CD4-positive, alpha-beta T cell treated with Interleukin-1 beta for 1 hour (primary cell): ENCODE measurements around the gene DDAH1.

ENCODE experiments used
- DNase-seq, 2 donors: peaks; one replicate each; pipeline ENCODE4 v3.0.0-alpha.2; 2020 to 2022

The DDAH1 gene

GRCh38 chr1:85295654-85296053 lies 169.3 kb downstream of the DDAH1 start:
- DNase-seq, result no peak

DNA sequence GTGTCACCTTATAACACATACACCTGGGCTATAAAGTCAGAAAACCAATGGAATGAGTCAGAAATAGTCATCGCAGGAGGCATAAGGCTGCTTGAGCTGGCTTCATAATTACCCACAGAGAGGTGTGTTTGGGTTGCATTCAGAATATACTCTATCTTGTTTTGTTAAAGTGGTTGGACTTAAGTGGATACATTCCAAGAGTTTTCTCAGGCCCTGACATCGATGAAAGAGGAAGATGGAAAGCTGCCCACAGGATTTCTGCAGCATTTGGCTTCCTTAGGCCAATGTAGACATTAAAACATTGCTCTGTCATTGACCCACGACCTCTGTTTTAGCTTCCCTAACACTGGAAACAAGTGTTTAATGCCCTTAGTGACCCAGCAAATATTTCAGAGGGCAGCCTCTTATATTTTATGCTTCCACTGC lies 169.9 kb downstream of the DDAH1 start:
- no peak for DNase-seq

GRCh38 chr1:85290826-85291225 lies 174.1 kb downstream of the DDAH1 start:
- DNase-seq, result no peak

GRCh38 chr1:85289848-85290335 lies 175.1 kb downstream of the DDAH1 start:
- DNase-seq, result no peak

DNA sequence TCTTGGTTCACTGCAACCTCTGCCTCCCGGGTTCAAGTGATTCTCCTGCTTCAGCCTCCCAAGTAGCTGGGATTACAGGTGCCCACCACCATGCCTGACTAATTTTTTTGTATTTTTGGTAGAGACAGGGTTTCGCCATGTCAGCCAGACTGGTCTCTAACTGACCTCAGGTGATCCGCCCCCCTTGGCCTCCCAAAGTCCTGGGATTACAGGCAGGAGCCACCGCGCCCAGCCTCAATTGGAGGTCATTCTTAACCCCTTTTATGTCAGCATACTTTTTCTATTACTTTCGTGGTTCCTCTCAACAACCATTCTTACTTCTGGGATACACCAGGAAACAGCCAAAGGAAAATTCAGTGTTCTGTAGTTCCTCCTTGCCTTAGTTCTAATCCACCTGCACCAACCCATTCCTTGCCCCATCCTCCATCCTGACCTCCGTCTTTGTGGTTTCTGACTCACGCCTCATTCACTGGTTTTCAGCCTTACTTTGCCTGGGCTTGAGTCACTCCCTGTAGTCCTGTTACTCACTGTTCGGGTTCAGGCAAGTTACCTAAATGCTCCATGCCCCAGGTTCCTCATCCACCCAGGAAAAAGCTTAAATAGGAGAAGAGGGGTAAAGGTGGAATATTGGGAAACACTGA lies 175.6 kb downstream of the DDAH1 start:
- DNase-seq, result no peak

DNA sequence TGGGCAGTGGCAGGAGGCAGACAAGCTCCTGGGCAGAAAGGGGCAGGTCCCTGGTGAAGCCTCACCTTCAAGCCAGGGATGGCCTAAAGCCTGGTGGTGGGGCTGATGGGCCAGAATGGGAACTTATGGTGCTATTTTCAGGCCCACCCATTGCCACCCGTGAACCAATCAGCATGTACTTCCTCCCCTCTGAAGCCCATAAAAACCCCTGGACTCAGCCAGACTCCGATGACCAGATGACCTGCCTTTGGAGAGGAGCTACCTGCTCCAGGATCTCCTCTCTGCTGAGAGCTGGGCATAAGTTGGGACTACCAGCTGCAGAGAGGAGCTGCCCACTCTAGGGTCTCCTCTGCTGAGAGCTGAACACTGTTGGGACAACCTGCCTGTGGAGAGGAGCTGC lies 180.8 kb downstream of the DDAH1 start:
- DNase-seq, result no peak

GRCh38 chr1:85283475-85284199 lies 181.3 kb downstream of the DDAH1 start:
- no peak for DNase-seq

DNA sequence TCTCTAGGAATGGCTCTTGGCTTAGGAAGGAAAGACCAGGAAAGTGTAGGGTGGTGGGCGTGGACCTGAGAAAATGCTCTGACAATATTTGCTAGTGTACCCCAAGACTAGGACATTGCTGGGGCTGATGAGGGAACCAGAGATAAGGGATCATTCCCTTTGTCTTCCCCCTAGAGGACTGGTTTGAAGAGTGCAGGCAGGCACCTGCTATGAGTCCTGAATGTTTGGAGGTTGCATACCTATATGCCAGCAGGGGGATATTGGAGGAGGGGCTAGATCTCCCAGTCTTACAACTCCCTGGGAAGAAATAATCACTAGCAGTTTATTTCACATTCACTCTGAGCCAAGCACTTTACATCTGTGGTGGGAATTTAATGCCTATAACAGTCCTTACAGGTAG lies 182.5 kb downstream of the DDAH1 start:
- DNase-seq, result no peak

- no peak for DNase-seq
Measured at GRCh38 chr1:85280636-85281035, 184.3 kb downstream of the DDAH1 start.

- no peak for DNase-seq
Measured at GRCh38 chr1:85279458-85280080, 185.4 kb downstream of the DDAH1 start.

- peak; percentile 44 to 61 for DNase-seq
Measured at GRCh38 chr1:85278853-85279314, 186.1 kb downstream of the DDAH1 start.

DNA sequence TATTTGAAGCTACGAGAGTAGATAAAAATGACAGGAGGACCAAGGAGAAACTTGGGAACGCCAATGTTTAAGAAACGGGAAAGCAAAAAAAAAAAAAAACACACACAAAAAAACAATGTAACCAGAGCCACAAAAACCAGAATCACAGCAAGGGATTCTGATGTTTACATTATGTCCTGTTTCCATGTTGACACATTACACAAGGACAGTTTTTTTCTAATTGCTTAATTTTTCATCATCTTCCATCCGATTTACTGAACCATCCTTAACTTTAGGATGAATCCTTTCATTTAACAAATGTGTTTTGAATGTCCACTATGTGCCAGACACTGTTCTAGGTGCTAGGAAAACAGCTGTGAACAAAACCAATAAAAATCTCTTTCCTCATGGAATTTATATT lies 187.2 kb downstream of the DDAH1 start:
- DNase-seq, result no peak

- DNase-seq, result no peak
Measured at GRCh38 chr1:85276978-85277639, 187.8 kb downstream of the DDAH1 start.

- DNase-seq, result peak; percentile 98 to 99
Measured at GRCh38 chr1:85276215-85276977, 188.6 kb downstream of the DDAH1 start, which contains the start of gene BCL10. Gene BCL10 (minus strand): TSS chr1:85276632. CDS start chr1:85276352, 280 bp downstream.

- DNase-seq, result peak; percentile 57 to 61
Measured at GRCh38 chr1:85275701-85276214, 189.2 kb downstream of the DDAH1 start.

DNA sequence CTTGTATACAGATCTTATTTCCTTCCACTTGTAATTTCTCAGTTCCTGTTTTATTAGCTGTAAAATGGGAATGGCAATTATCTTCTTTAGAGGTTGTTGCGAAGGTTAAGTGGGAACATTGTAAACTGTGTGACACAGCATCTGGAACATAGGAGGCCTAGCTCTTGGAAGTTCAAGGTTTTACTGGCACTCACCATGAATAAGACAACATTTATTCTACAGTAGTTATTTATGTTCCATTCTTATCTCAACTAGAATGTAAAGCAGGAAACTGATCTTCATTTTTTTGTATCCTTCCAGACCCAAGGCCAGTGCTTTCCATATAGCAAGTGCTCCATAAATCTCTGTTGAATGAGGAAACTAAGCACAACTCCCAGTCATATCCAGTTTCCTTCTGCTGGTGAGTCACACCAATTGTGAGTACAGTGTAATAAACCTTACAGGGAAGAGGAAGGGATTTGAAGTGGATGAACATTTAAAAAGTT lies 189.9 kb downstream of the DDAH1 start:
- no peak for DNase-seq

GRCh38 chr1:85273397-85273796 lies 191.6 kb downstream of the DDAH1 start:
- no peak for DNase-seq

DNA sequence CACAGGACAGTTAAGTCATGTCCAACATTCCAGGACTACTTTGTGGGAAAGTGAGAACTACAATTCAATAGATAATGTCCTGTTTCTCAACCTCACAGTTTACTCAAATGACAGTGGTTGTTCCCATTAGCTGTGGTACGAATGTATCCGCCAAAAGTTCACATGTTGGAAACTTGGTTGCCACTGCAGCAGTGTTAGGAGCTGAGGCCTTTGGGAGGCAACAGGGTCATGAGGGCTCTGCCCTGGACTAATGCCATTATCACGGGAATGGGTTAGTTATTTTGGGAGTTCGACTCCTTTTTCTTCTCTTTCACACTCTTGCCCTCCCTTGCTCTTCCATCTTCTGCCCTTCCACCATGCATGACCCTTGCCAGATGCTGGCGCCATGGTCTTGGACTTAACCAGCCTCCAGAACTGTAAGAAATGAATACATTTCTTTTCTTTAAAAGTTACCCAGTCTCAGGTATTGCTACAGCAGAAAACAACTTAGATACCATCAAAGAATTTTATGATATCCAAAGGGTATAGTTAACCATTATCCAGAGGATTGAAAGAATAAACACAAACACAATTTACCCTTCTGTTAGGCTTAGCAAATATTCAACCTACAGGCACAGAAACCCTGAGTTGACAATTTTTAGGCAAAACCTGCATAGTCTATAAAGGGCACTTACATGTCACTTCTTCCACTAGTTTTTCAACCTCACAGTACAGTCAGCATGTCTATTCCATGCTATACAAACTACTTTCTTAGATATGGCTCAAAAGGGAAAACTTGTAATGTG lies 196.0 kb downstream of the DDAH1 start:
- no peak for DNase-seq
